NK-92 (cell line): ENCODE results near the gene SPC24.
"Not testable (repeated sequence)": the region's sequence is repeated elsewhere in the genome, so short reads cannot be mapped to it uniquely, and the experiment has no call there.

Experiments
- DNase-seq: peaks from one replicate; lab custom pipeline; 2025; ENCODE audit not compliant: unreplicated experiment; lab: John Stamatoyannopoulos, UW

The SPC24 gene

GRCh38 chr19:11097367-11097766 is 58.2 kb downstream of the SPC24 start:
- DNase-seq, result not testable (repeated sequence)

DNA sequence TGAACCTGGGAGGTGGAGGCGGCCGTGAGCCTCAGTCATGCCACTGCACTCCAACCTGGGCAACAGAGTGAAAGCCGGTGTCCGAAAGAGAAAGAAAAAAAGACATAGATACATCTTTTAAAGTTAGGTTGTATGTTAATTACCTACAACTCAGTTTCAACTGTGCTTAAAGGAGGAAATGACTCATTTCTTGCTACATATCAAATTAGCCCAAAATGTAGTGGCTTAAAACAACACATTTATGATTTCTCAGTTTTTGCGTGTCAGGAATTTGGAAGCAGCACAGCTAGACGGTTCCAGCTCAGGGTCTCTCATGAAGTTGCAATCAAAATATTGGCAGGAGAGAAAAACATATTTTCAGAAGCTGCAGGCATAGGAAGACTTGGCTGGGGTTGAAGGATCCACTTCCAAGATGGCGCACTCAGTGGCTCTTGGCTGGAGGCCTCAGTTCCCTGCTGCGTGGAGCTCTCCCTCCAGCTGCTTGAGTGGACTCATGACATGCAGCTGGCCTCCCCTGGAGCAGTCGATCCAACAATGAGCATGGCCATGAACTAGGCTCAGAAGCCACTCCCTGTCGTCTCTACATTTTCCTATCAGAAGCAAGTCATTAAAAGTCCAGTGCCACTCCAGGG is 59.3 kb downstream of the SPC24 start:
- no peak for DNase-seq
